Measurements from ENCODE around the gene KCNQ1OT1. TPM values are rescaled to one million over a fixed set of nuclear protein-coding genes. Genes with fewer than 3 reads are reported as not detected.

KCNQ1OT1 gene
- total RNA-seq, 4 donors from 2014 or later, result 0.16 to 0.61 (median 0.30) TPM

DNA sequence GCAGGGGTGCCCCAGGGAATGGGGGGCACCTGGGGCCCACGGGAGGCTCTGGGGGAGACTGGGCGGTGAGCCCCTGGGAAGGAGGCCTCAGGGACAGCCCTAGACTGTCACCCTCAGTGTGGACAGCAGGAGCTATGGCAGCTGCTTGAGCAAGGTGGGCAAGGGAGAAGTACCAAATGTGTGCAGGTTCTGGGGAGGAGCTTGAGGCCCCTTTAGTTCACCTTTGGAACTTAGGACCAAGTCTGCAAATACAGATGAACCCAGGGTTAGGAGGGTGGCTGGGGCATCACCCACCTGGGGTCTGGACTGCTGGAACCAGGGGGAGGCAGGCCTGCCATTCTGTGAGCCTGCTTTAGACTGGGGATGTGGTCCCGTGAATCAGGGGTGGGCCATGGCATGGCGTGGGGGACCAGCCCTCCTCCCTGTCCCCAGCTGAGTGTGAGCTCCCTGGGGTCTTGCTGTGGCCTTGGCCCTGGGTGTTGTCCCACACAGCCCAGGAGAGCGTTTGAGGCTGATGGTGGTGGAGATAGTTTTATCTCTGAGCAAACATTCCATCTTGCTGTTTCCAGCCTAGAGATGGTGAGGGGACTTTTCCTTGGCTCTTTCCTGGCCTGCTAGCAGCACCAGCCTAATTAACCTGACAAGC, 132.6 kb downstream of the KCNQ1OT1 start:
- H3K9me3 ChIP-seq, result no peaks in the 10 kb centered on the region
- H3K36me3 ChIP-seq, result no peaks in the 10 kb centered on the region
- TF ChIP-seq POLR2A (IDR thresholded peaks at IDR 0.05) (no peak), CTCF (IDR thresholded peaks at IDR 0.05 in 4 of 5, conservative IDR thresholded peaks at IDR 0.05 in 1 of 5) (no peak)
- intact Hi-C loops (cut with DNase I; ENCODE audit: low total_unique reads) (no loop called here), in situ Hi-C loops (cut with MboI; ENCODE audit: low sequenced_read_pairs in 4 of 4) (no loop called here)
- no peak for DNase-seq
- H3K27ac ChIP-seq, result no peak overlapping the region
- H3K27me3 ChIP-seq, result no peaks in the 10 kb centered on the region
- no peak for ATAC-seq
- no peak overlapping the region for H3K4me3 ChIP-seq
- H3K4me1 ChIP-seq, result no peaks in the 10 kb centered on the region

DNA sequence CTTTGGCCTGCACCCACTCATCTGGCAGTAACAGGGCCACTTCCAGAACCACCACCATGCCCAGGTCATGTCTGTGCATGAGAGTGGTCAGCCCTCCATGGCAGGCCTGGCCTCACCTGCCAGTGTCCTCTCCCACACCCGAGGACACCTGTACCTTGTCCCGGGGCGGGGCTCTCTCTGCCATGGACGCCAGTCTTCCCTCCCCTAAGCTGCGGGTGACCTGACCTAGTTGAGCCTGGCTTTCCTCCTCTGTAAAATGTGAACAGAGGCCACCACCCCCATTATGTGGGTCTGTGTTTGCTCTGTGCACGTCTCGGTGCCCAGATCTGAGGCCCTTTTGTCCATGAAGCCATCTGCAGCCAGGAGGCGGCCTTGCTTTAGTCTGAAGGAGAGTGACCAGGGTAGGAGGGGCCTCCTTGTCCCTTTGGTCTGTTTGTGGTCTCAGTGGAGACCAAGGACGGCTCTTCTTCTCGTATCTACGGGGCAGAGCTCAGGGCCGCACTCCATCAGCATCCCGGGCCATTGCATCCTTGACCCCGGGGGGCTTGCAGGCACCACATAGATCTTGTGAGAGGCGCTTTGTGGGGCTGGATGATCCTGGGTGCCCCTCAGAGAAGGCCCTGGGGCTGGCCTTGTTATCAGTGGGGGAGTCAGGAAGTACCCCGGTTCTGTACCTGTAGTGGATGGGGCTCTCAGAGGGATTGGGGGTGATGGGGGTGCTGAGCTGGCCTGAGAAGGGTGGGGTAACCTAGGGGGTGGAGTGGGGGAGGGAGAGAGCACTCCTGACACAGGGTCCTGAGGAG, 133.4 kb downstream of the KCNQ1OT1 start:
- TF ChIP-seq CTCF (IDR thresholded peaks at IDR 0.05 in 4 of 5, conservative IDR thresholded peaks at IDR 0.05 in 1 of 5), result no peak
- no peak for TF ChIP-seq POLR2A (IDR thresholded peaks at IDR 0.05)

GRCh38 chr11:2565447-2566222, 134.2 kb downstream of the KCNQ1OT1 start:
- Histone ChIP-seq H3K27ac (no peak overlapping the region), H3K9me3 (no peaks in the 10 kb centered on the region), H3K4me3 (no peak overlapping the region), H3K36me3 (no peaks in the 10 kb centered on the region), H3K27me3 (no peaks in the 10 kb centered on the region), H3K4me1 (no peaks in the 10 kb centered on the region)
- intact Hi-C loops (cut with DNase I; ENCODE audit: low total_unique reads) (no loop called here), in situ Hi-C loops (cut with MboI; ENCODE audit: low sequenced_read_pairs in 4 of 4) (no loop called here)
- DNase-seq (no peak), ATAC-seq (no peak)
- no peak for TF ChIP-seq POLR2A (IDR thresholded peaks at IDR 0.05)
- TF ChIP-seq CTCF (IDR thresholded peaks at IDR 0.05 in 4 of 5, conservative IDR thresholded peaks at IDR 0.05 in 1 of 5), result no peak

More for the DNA sequence above, 133.4 kb downstream of the KCNQ1OT1 start:
- Histone ChIP-seq H3K27ac (no peak overlapping the region), H3K4me3 (no peak overlapping the region), H3K36me3 (no peaks in the 10 kb centered on the region), H3K4me1 (no peaks in the 10 kb centered on the region), H3K9me3 (no peaks in the 10 kb centered on the region), H3K27me3 (no peaks in the 10 kb centered on the region)
- in situ Hi-C loops (cut with MboI; ENCODE audit: low sequenced_read_pairs in 4 of 4), result no loop called here
- DNase-seq, result no peak
- no peak for ATAC-seq
- intact Hi-C loops (cut with DNase I; ENCODE audit: low total_unique reads), result no loop called here

DNA sequence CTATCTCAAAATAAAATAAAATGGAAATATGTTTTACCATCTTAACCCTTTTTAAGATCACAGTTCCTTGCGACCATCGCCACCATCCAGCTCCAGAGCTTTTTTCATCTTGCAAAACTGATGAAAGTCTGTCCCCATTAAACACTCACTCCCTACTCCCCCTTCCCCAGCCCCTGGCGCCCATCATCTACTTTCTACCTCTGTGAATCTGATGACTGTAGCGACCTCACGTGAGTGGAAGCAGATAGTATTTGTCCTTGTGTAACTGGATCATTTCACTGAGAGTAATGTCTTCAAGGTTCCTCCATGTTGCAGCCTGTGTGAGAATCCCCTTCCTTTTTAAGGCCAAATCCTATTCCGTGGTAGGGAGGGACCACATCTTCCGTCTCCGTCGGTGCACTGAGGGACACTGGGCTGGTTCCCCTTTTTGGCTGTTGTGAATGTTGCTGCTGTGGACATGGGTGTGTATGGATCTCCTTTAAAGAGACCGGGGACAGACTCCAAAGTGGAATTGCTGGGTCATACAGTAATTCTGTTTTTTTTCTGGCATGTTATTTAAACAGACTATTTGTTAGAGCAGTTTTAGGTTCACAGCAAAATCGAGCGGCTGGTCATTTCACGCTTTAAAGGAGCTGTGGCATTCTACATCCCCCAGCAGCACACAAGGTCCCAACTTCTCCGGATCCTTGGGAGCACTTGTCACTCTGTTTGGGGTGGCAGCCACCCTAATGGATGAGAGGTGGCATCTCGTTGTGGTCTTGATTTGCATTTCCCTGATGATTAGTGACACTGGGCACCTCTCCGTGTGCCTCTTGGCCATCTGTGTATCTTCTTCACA, 135.0 kb downstream of the KCNQ1OT1 start:
- no peaks in the 10 kb centered on the region for H3K27me3 ChIP-seq
- DNase-seq, result no peak
- in situ Hi-C loops (cut with MboI; ENCODE audit: low sequenced_read_pairs in 4 of 4), result no loop called here
- no peak for ATAC-seq
- intact Hi-C loops (cut with DNase I; ENCODE audit: low total_unique reads), result no loop called here
- H3K36me3 ChIP-seq, result no peaks in the 10 kb centered on the region
- H3K4me3 ChIP-seq, result no peak overlapping the region
- H3K4me1 ChIP-seq, result no peaks in the 10 kb centered on the region
- no peak overlapping the region for H3K27ac ChIP-seq
- no peak for TF ChIP-seq POLR2A (IDR thresholded peaks at IDR 0.05)
- TF ChIP-seq CTCF (IDR thresholded peaks at IDR 0.05 in 4 of 5, conservative IDR thresholded peaks at IDR 0.05 in 1 of 5), result no peak
- H3K9me3 ChIP-seq, result no peaks in the 10 kb centered on the region

All from gastrocnemius medialis (tissue), 4 donors.